GM23338 (cell line): ENCODE data around the gene CTBP2. TPM values are rescaled to one million over a fixed set of nuclear protein-coding genes. Genes with fewer than 3 reads are reported as not detected.

Source experiments
- ATAC-seq: fragments of 200-7000 bp; cut with Tn5 transposase; 3 replicates; pipeline ENCODE4 v1.9.1; 2020
- DNase-seq: peaks from one replicate; pipeline ENCODE4 v3.0.0-alpha.2; 2015; ENCODE audit warnings: low spot score
- H2AFZ ChIP-seq: fragments of 200-600 bp; sonication (generic); 2 replicates; pipeline ENCODE4 v1.8.0; 2016; ENCODE audit warnings: antibody characterized with exemption, mild to moderate bottlenecking, moderate library complexity
- H3F3A ChIP-seq: fragments of 200-600 bp; sonication (generic); replicated peaks from 2 replicates; pipeline ENCODE4 v1.8.0; 2017; ENCODE audit warnings: antibody characterized with exemption, mixed run types, low read depth
- H3K27ac ChIP-seq: fragments of 200-600 bp; sonication (generic); 2 replicates; pipeline ENCODE4 v1.6.1; 2016; ENCODE audit warnings: low read depth
- H3K27me3 ChIP-seq: fragments of 200-600 bp; sonication (generic); 2 replicates; pipeline ENCODE4 v1.8.0; 2016; ENCODE audit warnings: mild to moderate bottlenecking, mixed run types, moderate library complexity; ENCODE audit not compliant: insufficient read depth
- H3K36me3 ChIP-seq: fragments of 200-600 bp; sonication (generic); 2 replicates; pipeline ENCODE4 v1.8.0; 2016; ENCODE audit warnings: mild to moderate bottlenecking; ENCODE audit not compliant: insufficient read depth
- H3K4me1 ChIP-seq: fragments of 200-600 bp; sonication (generic); 2 replicates; pipeline ENCODE4 v1.8.0; 2016; ENCODE audit warnings: mild to moderate bottlenecking, moderate library complexity; ENCODE audit not compliant: insufficient read depth
- H3K4me2 ChIP-seq: fragments of 200-600 bp; sonication (generic); 2 replicates; pipeline ENCODE4 v1.7.1; 2017; ENCODE audit warnings: mixed run types
- H3K4me3 ChIP-seq: fragments of 200-600 bp; sonication (generic); 2 replicates; pipeline ENCODE4 v1.6.1; 2016; ENCODE audit warnings: mixed run types
- H3K79me2 ChIP-seq: fragments of 200-600 bp; sonication (generic); replicated peaks from 2 replicates; pipeline ENCODE4 v1.8.0; 2017; ENCODE audit warnings: mild to moderate bottlenecking; ENCODE audit not compliant: insufficient read depth
- H3K9me2 ChIP-seq: fragments of 200-600 bp; sonication (generic); 2 replicates; pipeline ENCODE4 v1.8.0; 2017; ENCODE audit not compliant: insufficient read depth
- H4K20me1 ChIP-seq: fragments of 200-600 bp; sonication (generic); replicated peaks from 2 replicates; pipeline ENCODE4 v1.8.0; 2017; ENCODE audit warnings: mild to moderate bottlenecking; ENCODE audit not compliant: insufficient read depth
- H3K27ac Mint-ChIP-seq: 2 replicates; pipeline ENCODE4 v1.8.0; 2020; ENCODE audit warnings: inconsistent platforms, mild to moderate bottlenecking, moderate library complexity, mixed read lengths
- H3K27me3 Mint-ChIP-seq: 3 replicates; pipeline ENCODE4 v1.8.0; 2022; ENCODE audit warnings: low read depth, mild to moderate bottlenecking, moderate library complexity, mixed read lengths, inconsistent platforms; ENCODE audit not compliant: insufficient read depth, poor library complexity
- H3K36me3 Mint-ChIP-seq: 3 replicates; pipeline ENCODE4 v1.8.0; 2021; ENCODE audit warnings: low read depth, mild to moderate bottlenecking, inconsistent platforms, moderate library complexity, mixed read lengths
- H3K4me1 Mint-ChIP-seq: 3 replicates; pipeline ENCODE4 v1.8.0; 2020; ENCODE audit warnings: mild to moderate bottlenecking, inconsistent platforms, mixed read lengths
- H3K4me3 Mint-ChIP-seq: 3 replicates; pipeline ENCODE4 v1.8.0; 2021; ENCODE audit warnings: moderate library complexity, mild to moderate bottlenecking, inconsistent platforms, mixed read lengths
- H3K9me3 Mint-ChIP-seq: 3 replicates; pipeline ENCODE4 v1.8.0; 2020; ENCODE audit warnings: moderate library complexity, mild to moderate bottlenecking, inconsistent platforms, mixed read lengths
- CREB1 ChIP-seq: fragments of 250-450 bp; sonication (Bioruptor Pico); IDR thresholded peaks from 2 replicates; pipeline ENCODE4 v1.5.0; 2020; ENCODE audit warnings: low read depth, mild to moderate bottlenecking, moderate library complexity
- CTCF ChIP-seq, 2 experiments: fragments of 200-600 bp in 1 of 2; sonication (generic) in 1 of 2; conservative IDR thresholded peaks; 2 replicates each; pipeline versions ENCODE4 v1.5.1 to v1.6.1; 2016 to 2017; ENCODE audit warnings: antibody characterized with exemption in 2 of 2, low read depth in 2 of 2, mild to moderate bottlenecking in 2 of 2, moderate library complexity in 1 of 2
- ETS1 ChIP-seq: IDR thresholded peaks from 2 replicates; pipeline ENCODE4 v1.6.1; 2016; ENCODE audit warnings: antibody characterized with exemption
- EZH2phosphoT487 ChIP-seq: fragments of 200-600 bp; sonication (generic); IDR thresholded peaks from one replicate; pipeline ENCODE4 v1.8.1; 2018; ENCODE audit warnings: antibody characterized with exemption; ENCODE audit not compliant: unreplicated experiment
- JUNB ChIP-seq: IDR thresholded peaks from one replicate; pipeline ENCODE4 v1.6.1; 2016; ENCODE audit warnings: antibody characterized with exemption; ENCODE audit not compliant: unreplicated experiment
- NANOG ChIP-seq: IDR thresholded peaks from 2 replicates; pipeline ENCODE4 v1.6.1; 2016; ENCODE audit warnings: antibody characterized with exemption, borderline replicate concordance
- POLR2AphosphoS5 ChIP-seq: IDR thresholded peaks from 2 replicates; pipeline ENCODE4 v1.6.1; 2016; ENCODE audit warnings: antibody characterized with exemption, low read depth
- STAT1 ChIP-seq: IDR thresholded peaks from one replicate; pipeline ENCODE4 v1.6.1; 2016; ENCODE audit warnings: antibody characterized with exemption; ENCODE audit not compliant: unreplicated experiment
- ZNF114 ChIP-seq: fragments of 250-450 bp; sonication (Bioruptor Pico); IDR thresholded peaks from 2 replicates; pipeline ENCODE4 v1.5.0; 2020; ENCODE audit warnings: mild to moderate bottlenecking, moderate library complexity
- ZNF331 ChIP-seq: fragments of 250-450 bp; sonication (Bioruptor Pico); IDR thresholded peaks from 2 replicates; pipeline ENCODE4 v1.5.0; 2020; ENCODE audit warnings: low read depth, mild to moderate bottlenecking, moderate library complexity
- ZNF462 ChIP-seq: fragments of 250-450 bp; sonication (Bioruptor Pico); IDR thresholded peaks from 2 replicates; pipeline ENCODE4 v1.5.0; 2020; ENCODE audit warnings: mild to moderate bottlenecking, moderate library complexity
- polyA plus RNA-seq: library from polyadenylated mRNA; unstranded; fragments of >200 nt; fragmentation: Nextera tagmentation; extraction: Ambion mirVana; gene quantifications from 2 replicates; pipeline ENCODE4 v1.2.1, GENCODE V29; 2016
- total RNA-seq: library from RNA; depleted of rRNA; stranded (reverse); fragments of >200 nt; shearing (Covaris generic); gene quantifications from 2 replicates; pipeline ENCODE4 v1.2.3, GENCODE V29; 2014

Gene CTBP2
- total and polyA plus RNA-seq, 2 experiments from 2014 or later = 133 to 265 TPM

- no peaks in the 10 kb centered on the region for H3K9me3 Mint-ChIP-seq
- peaks cover 36% of the 10 kb centered on the region for H3K27me3 Mint-ChIP-seq
These were observed 130.7 kb downstream of the CTBP2 start for GRCh38 chr10:125029584-125030242.

More at GRCh38 chr10:125029584-125030242, 130.7 kb downstream of the CTBP2 start:
- Histone ChIP-seq H3K79me2 (peaks cover 100% of the 10 kb centered on the region), H3K4me1 (peaks cover 52% of the 10 kb centered on the region), H4K20me1 (peaks cover 66% of the 10 kb centered on the region), H3K27ac (0 out of 2 replicates have a peak overlapping the region, but pooled peaks have one; percentile 83), H3K4me3 (no peak overlapping the region), H3K4me2 (peak overlapping the region; percentile 62), H3K36me3 (no peaks in the 10 kb centered on the region; the same call in 1 of the 2 replicates), H3K27me3 (no peaks in the 10 kb centered on the region), H3F3A (no peaks in the 10 kb centered on the region), H3K9me2 (no peaks in the 10 kb centered on the region), H2AFZ (no peak overlapping the region)
- Mint-ChIP-seq H3K4me3 (no peak overlapping the region), H3K27ac (peak overlapping the region; percentile 73; the same call in 1 of the 2 replicates), H3K4me1 (peaks cover 67% of the 10 kb centered on the region), H3K36me3 (peaks cover 68% of the 10 kb centered on the region)
- no peak for DNase-seq
- TF ChIP-seq JUNB = no peak
- TF ChIP-seq CREB1 (CRISPR knock-in tag) = no peak
- no peak for TF ChIP-seq EZH2phosphoT487
- TF ChIP-seq ZNF331 = no peak
- no peak for TF ChIP-seq ETS1
- no peak for TF ChIP-seq STAT1
- no peak for TF ChIP-seq NANOG
- no peak for TF ChIP-seq CTCF (conservative IDR thresholded peaks at IDR 0.05; ENCODE audit: low read depth in 2 of 2)
- no peak for TF ChIP-seq ZNF114
- TF ChIP-seq POLR2AphosphoS5 = no peak
- no peak for TF ChIP-seq ZNF462 (CRISPR knock-in tag)
- no peak for ATAC-seq
